Neural cell (in vitro differentiated cells): ENCODE measurements around the gene TSPAN19.

Experiments used
- CTCF ChIP-seq: fragments of 450-650 bp; IDR thresholded peaks from 2 replicates; pipeline ENCODE4 v1.5.1; 2014; ENCODE audit warnings: antibody characterized with exemption, mild to moderate bottlenecking, moderate library complexity; ENCODE audit not compliant: poor library complexity, severe bottlenecking
- EZH2 ChIP-seq: fragments of 200-600, 300-800 bp; shearing (Covaris generic), sonication (generic); IDR thresholded peaks from 2 replicates; pipeline ENCODE4 v1.6.1; 2014; ENCODE audit warnings: antibody characterized with exemption, low read length, borderline replicate concordance, mild to moderate bottlenecking; ENCODE audit not compliant: insufficient read depth, poor library complexity, severe bottlenecking
- MXI1 ChIP-seq: fragments of 450-650 bp; conservative IDR thresholded peaks from 2 replicates; pipeline ENCODE4 v1.6.1; 2014; ENCODE audit warnings: antibody characterized with exemption, mild to moderate bottlenecking; ENCODE audit not compliant: poor library complexity, severe bottlenecking
- POLR2AphosphoS5 ChIP-seq: IDR thresholded peaks from 2 replicates; pipeline ENCODE4 v1.6.1; 2012
- TAF1 ChIP-seq: IDR thresholded peaks from 2 replicates; pipeline ENCODE4 v1.6.1; 2012; ENCODE audit warnings: low read depth

GRCh38 chr12:85018098-85018497 is 18.0 kb downstream of the TSPAN19 start:
- TF ChIP-seq CTCF, result no peak
- TF ChIP-seq EZH2, result no peak
- TF ChIP-seq TAF1, result no peak
- no peak for TF ChIP-seq MXI1
- no peak for TF ChIP-seq POLR2AphosphoS5
